SK-N-SH (cell line): Measurements from ENCODE around the gene SOD3. TPM values are rescaled to one million over a fixed set of nuclear protein-coding genes. Genes with fewer than 3 reads are reported as not detected.

Experiments used
- CTCF ChIA-PET: fragments of 300-600, 350-600 bp; formaldehyde crosslinking; extraction: SDS; loops from one replicate; lab custom pipeline; 2021; lab: Yijun Ruan, JAX
- POLR2A ChIA-PET: fragments of 350-600 bp; sonication (Branson Sonifier 250); formaldehyde crosslinking; extraction: SDS; loops from one replicate; lab custom pipeline; 2020; ENCODE audit warnings: antibody characterized with exemption, inconsistent platforms; lab: Yijun Ruan, JAX
- DNase-seq: peaks from one replicate; pipeline ENCODE4 v3.0.0; 2012
- H2AFZ ChIP-seq: fragments of 200-600 bp; sonication (generic); 2 replicates; pipeline ENCODE4 v1.8.1; 2016; ENCODE audit warnings: antibody characterized with exemption, mild to moderate bottlenecking, low read depth
- H3F3A ChIP-seq: fragments of 200-600 bp; sonication (generic); replicated peaks from 2 replicates; pipeline ENCODE3; 2016; ENCODE audit warnings: antibody characterized with exemption, mild to moderate bottlenecking; ENCODE audit not compliant: insufficient read depth
- H3K27ac ChIP-seq, 2 experiments: fragments of 200-500 bp in 1 of 2; fragments of 200-600 bp in 1 of 2; sonication (Bioruptor generic) in 1 of 2; sonication (generic), shearing (Covaris generic) in 1 of 2; 2 replicates each; pipeline versions ENCODE4 v1.5.1 to v1.6.1; 2014 to 2016; ENCODE audit warnings: low read depth in 2 of 2, inconsistent platforms in 1 of 2, low read length in 1 of 2, mild to moderate bottlenecking in 1 of 2, mixed read lengths in 1 of 2
- H3K27me3 ChIP-seq: fragments of 200-600 bp; sonication (generic), shearing (Covaris generic); 2 replicates; pipeline ENCODE4 v1.6.1; 2016; ENCODE audit warnings: mixed run types; ENCODE audit not compliant: insufficient read depth
- H3K36me3 ChIP-seq, 2 experiments: fragments of 200-500 bp in 1 of 2; fragments of 200-600 bp in 1 of 2; sonication (Bioruptor generic) in 1 of 2; sonication (generic) in 1 of 2; replicated peaks in 1 of 2; 2 replicates each; pipeline versions ENCODE3 to v1.5.1; 2014 to 2016; ENCODE audit warnings: low read length in 1 of 2, mild to moderate bottlenecking in 1 of 2; ENCODE audit not compliant: insufficient read depth in 2 of 2, control insufficient read depth in 1 of 2
- H3K4me1 ChIP-seq, 2 experiments: fragments of 200-500 bp in 1 of 2; fragments of 200-600 bp in 1 of 2; sonication (Bioruptor generic) in 1 of 2; sonication (generic), shearing (Covaris generic) in 1 of 2; 2 replicates each; pipeline versions ENCODE4 v1.5.1 to v1.6.1; 2014 to 2016; ENCODE audit warnings: low read depth in 1 of 2, low read length in 1 of 2, mixed run types in 1 of 2; ENCODE audit not compliant: insufficient read depth in 2 of 2, control insufficient read depth in 1 of 2
- H3K4me2 ChIP-seq: fragments of 200-600 bp; sonication (generic), shearing (Covaris generic); 2 replicates; pipeline ENCODE4 v1.6.1; 2017; ENCODE audit warnings: mixed run types
- H3K4me3 ChIP-seq, 2 experiments: fragments of 200-500 bp in 1 of 2; fragments of 200-600 bp in 1 of 2; sonication (Bioruptor generic) in 1 of 2; sonication (generic), shearing (Covaris generic) in 1 of 2; 2 replicates each; pipeline versions ENCODE4 v1.5.1 to v1.8.1; 2014 to 2016; ENCODE audit warnings: low read depth in 2 of 2, inconsistent platforms in 1 of 2, low read length in 1 of 2, mild to moderate bottlenecking in 1 of 2, mixed read lengths in 1 of 2, moderate library complexity in 1 of 2
- H3K79me2 ChIP-seq: fragments of 200-600 bp; sonication (generic); 2 replicates; pipeline ENCODE4 v1.8.1; 2017; ENCODE audit warnings: mild to moderate bottlenecking; ENCODE audit not compliant: insufficient read depth
- H3K9ac ChIP-seq: fragments of 200-600 bp; sonication (generic); 2 replicates; pipeline ENCODE4 v1.6.1; 2017; ENCODE audit warnings: mixed run types
- H3K9me2 ChIP-seq: fragments of 200-600 bp; sonication (generic); 2 replicates; pipeline ENCODE4 v1.6.1; 2017; ENCODE audit warnings: mixed run types
- H3K9me3 ChIP-seq: fragments of 200-600 bp; sonication (generic); 2 replicates; pipeline ENCODE4 v1.6.1; 2017; ENCODE audit warnings: mixed run types, mild to moderate bottlenecking, moderate library complexity
- H4K20me1 ChIP-seq: fragments of 200-600 bp; sonication (generic); 2 replicates; pipeline ENCODE4 v1.6.1; 2017; ENCODE audit warnings: mild to moderate bottlenecking, mixed run types; ENCODE audit not compliant: insufficient read depth
- CHD2 ChIP-seq: fragments of 150-350 bp; IDR thresholded peaks from 2 replicates; pipeline ENCODE4 v1.6.1; 2018; ENCODE audit warnings: low read length; ENCODE audit not compliant: partially characterized antibody
- ELF1 ChIP-seq: IDR thresholded peaks from 2 replicates; pipeline ENCODE4 v1.4.0; 2012
- EP300 ChIP-seq, 2 experiments: IDR thresholded peaks; 2 replicates each; pipeline versions ENCODE4 v1.4.0 to v1.6.1; 2012; ENCODE audit warnings: borderline replicate concordance in 1 of 2, low read depth in 1 of 2, low read length in 1 of 2
- EZH2phosphoT487 ChIP-seq: fragments of 200-600 bp; sonication (generic); IDR thresholded peaks from 2 replicates; pipeline ENCODE4 v1.6.1; 2017; ENCODE audit warnings: low read depth, mixed run types, mild to moderate bottlenecking, antibody characterized with exemption, moderate library complexity, borderline replicate concordance
- FOXM1 ChIP-seq: IDR thresholded peaks from 2 replicates; pipeline ENCODE4 v1.4.0; 2012; ENCODE audit warnings: low read depth, mild to moderate bottlenecking
- IRF3 ChIP-seq: fragments of 150-350 bp; IDR thresholded peaks from 2 replicates; pipeline ENCODE4 v1.6.1; 2016; ENCODE audit warnings: mild to moderate bottlenecking, low read depth, low read length
- MEF2A ChIP-seq: IDR thresholded peaks from 2 replicates; pipeline ENCODE4 v1.4.0; 2012; ENCODE audit warnings: low read depth, borderline replicate concordance
- NFIC ChIP-seq: IDR thresholded peaks from 2 replicates; pipeline ENCODE4 v1.4.0; 2012; ENCODE audit warnings: borderline replicate concordance
- NRF1 ChIP-seq: IDR thresholded peaks from 2 replicates; pipeline ENCODE4 v1.6.1; 2012; ENCODE audit warnings: low read depth, mild to moderate bottlenecking, low read length
- PBX3 ChIP-seq: IDR thresholded peaks from 2 replicates; pipeline ENCODE4; 2012
- RFX5 ChIP-seq: IDR thresholded peaks from 2 replicates; pipeline ENCODE4 v1.6.1; 2012; ENCODE audit warnings: mild to moderate bottlenecking, improper control_type of control experiment, low read length
- RXRA ChIP-seq: IDR thresholded peaks from 2 replicates; pipeline ENCODE4 v1.4.0; 2012; ENCODE audit warnings: low read depth, mild to moderate bottlenecking, borderline replicate concordance
- SMC3 ChIP-seq: IDR thresholded peaks from 2 replicates; pipeline ENCODE4 v1.6.1; 2012; ENCODE audit warnings: low read depth, low read length, improper control_type of control experiment
- YY1 ChIP-seq: IDR thresholded peaks from 2 replicates; pipeline ENCODE4 v1.4.0; 2012; ENCODE audit warnings: low read depth, mild to moderate bottlenecking
- ZBTB33 ChIP-seq: IDR thresholded peaks from 2 replicates; pipeline ENCODE4 v1.4.0; 2012; ENCODE audit warnings: low read depth, borderline replicate concordance
- WGBS: methylation state at CpG from one replicate; pipeline ENCODE4 v1.1.6; 2017; ENCODE audit warnings: low lambda C conversion rate; 5-methylcytosine and 5-hydroxymethylcytosine counted together
- polyA plus RNA-seq, 3 experiments: library from polyadenylated mRNA; depleted of rRNA; stranded (reverse); fragments of >200 nt; gene quantifications; 2 replicates each; pipeline ENCODE4 v1.2.3, GENCODE V29; 2012

Gene SOD3
- polyA plus RNA-seq, 1 of the 3 experiments (the other 2 are of a cell fraction): 21.6 TPM

- no peak overlapping the region for H3K4me2 ChIP-seq
- no peak overlapping the region for H2AFZ ChIP-seq
- H3K9me3 ChIP-seq: no peaks in the 10 kb centered on the region
- ChIA-PET POLR2A (no interaction called here), CTCF (no interaction called here)
- H3F3A ChIP-seq: no peaks in the 10 kb centered on the region
- H3K9ac ChIP-seq: no peak overlapping the region
- 91% methylated on average over 5 of the region's 5 CpGs for WGBS
- H3K9me2 ChIP-seq: no peaks in the 10 kb centered on the region
- H4K20me1 ChIP-seq: no peaks in the 10 kb centered on the region
- DNase-seq: no peak
- no peak for TF ChIP-seq SMC3
- no peak for TF ChIP-seq NFIC
- TF ChIP-seq NRF1: no peak
- TF ChIP-seq EP300 (IDR thresholded peaks at IDR 0.05; ENCODE audit: borderline replicate concordance in 1 of 2, low read depth in 1 of 2, low read length in 1 of 2): no peak
- no peak for TF ChIP-seq RXRA
- TF ChIP-seq CHD2: no peak
- TF ChIP-seq YY1: no peak
- no peak for TF ChIP-seq PBX3
- TF ChIP-seq FOXM1: no peak
- TF ChIP-seq IRF3: no peak
- no peak for TF ChIP-seq ZBTB33
- TF ChIP-seq EZH2phosphoT487: no peak
- TF ChIP-seq ELF1: no peak
- no peak for TF ChIP-seq MEF2A
- no peak for TF ChIP-seq RFX5
- no peaks in the 10 kb centered on the region for H3K36me3 ChIP-seq
- no peak overlapping the region for H3K27ac ChIP-seq
- H3K79me2 ChIP-seq: no peaks in the 10 kb centered on the region
- no peak overlapping the region for H3K4me3 ChIP-seq
- H3K4me1 ChIP-seq: no peaks in the 10 kb centered on the region
- no peaks in the 10 kb centered on the region for H3K27me3 ChIP-seq
These were observed 45.0 kb downstream of the SOD3 start for GRCh38 chr4:24840362-24840761.
